GM21381 (cell line): Measurements from ENCODE around the gene PDE6A.

ENCODE experiments used
- ATAC-seq: cut with Tn5 transposase; IDR thresholded peaks from one replicate; pipeline ENCODE4 v1.9.1; 2021; ENCODE audit warnings: mild to moderate bottlenecking, moderate library complexity; ENCODE audit not compliant: unreplicated experiment

The PDE6A gene

DNA sequence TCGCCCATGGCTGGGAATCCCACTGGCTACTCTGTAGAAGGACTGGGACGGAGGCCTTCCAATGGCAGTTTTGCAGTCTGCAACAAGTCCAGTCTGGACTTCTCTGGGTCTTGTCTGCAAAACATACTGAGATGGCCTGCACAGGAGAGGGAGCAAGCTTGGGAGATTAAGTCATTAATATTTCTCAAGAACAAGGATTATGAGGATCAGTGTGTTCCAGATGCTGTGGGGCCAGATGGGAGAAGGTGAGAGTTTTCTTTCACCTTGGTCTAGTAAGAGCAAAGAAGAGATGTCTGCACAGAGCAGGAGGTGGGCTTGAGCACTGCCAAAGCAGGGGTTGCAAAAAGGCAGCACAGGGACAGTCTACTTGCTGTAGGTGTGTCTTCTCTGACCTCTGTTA is at the start of gene PDE6A:
PDE6A (minus strand) TSS at position 128 of the 400 bp plus-strand sequence; CDS start at position 8, 120 bp downstream.
- no peak for ATAC-seq

DNA sequence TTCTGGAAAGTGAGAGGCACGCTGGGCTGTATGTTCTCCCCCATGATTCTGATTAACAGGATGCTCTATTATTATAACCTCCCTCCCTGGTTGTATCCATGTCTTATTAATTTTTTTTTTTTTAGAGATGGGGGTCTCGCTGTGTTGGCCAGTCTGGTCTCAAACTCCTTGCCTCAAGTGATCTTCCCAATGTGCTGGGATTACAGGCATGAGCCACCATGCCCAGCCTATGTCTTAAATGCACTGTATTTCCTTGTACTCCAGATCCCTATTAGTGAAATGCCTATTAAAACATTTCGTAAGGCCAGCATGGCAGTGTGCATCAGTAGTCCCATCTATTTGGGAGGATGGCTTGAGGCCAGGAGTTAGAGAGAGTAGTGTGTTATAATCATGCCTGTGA is 48.9 kb upstream of the PDE6A start:
- no peak for ATAC-seq

DNA sequence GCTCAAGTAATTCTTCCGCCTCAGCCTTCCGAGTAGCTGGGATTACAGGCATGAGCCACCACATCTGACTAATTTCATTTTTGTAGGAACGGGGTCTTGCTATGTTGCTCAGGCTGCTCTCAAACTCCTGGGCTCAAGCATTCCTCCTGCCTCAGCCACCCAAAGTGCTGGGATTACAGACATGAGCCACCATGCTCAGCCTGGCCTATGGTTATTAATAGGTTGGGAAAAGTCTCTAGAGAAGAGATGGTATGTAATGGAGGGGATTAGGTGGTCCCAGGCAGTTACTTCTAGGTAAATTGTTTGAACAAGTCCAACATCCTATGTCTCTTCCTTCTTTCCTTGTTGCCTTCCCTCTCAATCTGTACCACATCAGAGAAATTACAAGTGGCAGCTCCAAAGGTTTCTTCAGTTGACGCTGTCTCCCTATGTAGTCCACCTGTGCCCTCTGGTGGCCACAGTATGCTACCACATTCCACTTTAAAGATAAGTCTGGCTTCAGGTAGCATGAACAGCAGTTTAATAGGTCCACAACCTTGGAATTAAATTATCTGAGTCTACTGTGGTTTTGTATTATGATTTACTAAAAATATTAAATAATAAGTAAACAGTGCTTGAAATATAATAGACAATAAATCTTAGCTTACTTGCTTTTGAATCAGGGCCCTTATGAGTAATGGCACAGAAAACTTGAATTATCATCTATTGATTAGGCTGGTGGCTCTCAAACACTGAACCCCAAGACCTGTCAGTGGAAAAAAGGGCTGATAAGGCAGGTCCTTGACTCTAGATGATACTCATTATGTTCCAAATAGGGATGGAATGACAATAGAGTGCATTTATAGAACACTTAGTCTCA is 46.2 kb upstream of the PDE6A start:
- ATAC-seq, result no peak

DNA sequence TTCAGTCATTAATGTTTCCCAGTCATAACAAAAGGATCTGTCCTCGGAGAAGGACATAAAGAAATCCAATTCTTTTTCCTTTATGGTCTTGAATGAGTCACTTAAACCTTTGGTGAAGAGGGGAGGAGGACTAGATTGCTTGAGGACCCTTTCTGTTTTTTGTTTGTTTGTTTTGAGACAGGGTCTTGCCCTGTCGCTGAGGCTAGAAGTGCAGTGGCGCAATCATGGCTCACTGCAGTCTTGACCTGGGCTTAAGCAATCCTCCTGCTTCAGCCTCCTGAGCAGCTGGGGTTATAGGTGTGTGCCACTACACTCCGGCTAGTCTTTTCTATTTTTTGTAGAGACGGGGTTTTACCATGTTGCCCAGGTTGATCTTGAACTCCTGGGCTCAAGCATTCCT is 43.5 kb upstream of the PDE6A start:
- ATAC-seq, result no peak

DNA sequence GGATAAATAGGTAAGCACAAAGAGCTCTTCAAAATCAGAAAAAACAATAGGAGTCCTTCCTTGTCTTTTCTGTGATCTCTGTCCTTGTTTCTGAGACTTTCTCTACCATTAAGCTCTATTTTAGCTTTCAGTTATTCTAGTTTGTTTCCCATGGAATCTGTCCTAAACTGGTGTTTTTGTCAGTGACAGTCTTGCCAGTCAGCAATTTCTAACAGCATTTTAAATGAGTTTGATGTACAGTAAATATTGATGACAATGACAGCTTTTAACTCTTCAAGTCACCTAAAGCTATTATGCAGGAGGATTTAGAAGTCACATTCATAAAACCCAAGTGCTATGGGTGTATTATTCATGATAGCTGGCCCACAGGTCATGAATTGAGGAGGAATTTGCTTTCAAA is 37.9 kb upstream of the PDE6A start:
- no peak for ATAC-seq

DNA sequence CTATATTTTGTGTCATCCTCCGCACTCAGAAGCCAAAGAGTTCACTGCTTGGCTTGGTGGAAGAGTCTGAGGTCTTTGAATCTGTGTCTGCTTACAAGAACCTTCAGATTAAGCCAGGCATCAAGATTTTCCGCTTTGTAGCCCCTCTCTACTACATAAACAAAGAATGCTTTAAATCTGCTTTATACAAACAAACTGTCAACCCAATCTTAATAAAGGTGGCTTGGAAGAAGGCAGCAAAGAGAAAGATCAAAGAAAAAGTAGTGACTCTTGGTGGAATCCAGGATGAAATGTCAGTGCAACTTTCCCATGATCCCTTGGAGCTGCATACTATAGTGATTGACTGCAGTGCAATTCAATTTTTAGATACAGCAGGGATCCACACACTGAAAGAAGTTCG is 36.6 kb upstream of the PDE6A start:
- ATAC-seq, result no peak

DNA sequence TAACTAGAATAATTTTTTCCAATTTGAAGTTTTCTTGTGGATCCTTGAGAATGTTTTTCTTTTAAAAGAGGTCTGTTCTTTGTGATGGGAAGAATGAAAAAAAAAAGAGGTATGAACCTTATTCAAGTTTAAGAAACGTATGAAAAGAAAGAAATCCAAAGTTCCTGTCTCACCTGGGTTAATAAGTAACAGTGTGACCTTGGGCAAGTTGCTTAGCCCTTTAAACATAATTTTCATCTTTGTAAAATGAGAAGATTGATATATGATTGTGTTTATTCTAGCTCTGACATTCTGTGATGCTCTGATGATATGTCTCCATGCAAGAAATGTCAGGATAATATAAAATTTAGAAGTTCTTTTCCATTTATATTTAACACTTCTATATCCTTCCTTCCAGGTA is 35.3 kb upstream of the PDE6A start:
- ATAC-seq, result no peak

DNA sequence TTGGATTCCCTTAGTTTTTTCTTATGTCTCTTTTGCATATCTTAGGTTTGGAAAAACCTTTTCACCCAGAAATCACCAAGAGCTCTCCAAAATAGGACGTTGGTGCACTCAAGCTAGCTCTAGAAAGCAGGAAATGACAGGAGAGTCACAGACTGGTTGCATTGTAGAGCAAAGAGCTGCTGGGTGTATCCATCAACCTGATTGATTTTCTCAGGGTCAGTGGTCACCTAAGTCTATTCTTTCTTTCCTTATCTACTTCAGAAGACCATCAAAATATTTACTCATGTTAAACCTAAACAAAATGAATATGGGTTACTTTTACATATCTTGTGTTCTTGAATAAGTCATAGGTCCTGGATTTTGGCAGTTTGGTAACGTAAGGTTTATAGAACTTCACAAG is 30.8 kb upstream of the PDE6A start:
- ATAC-seq, result no peak

DNA sequence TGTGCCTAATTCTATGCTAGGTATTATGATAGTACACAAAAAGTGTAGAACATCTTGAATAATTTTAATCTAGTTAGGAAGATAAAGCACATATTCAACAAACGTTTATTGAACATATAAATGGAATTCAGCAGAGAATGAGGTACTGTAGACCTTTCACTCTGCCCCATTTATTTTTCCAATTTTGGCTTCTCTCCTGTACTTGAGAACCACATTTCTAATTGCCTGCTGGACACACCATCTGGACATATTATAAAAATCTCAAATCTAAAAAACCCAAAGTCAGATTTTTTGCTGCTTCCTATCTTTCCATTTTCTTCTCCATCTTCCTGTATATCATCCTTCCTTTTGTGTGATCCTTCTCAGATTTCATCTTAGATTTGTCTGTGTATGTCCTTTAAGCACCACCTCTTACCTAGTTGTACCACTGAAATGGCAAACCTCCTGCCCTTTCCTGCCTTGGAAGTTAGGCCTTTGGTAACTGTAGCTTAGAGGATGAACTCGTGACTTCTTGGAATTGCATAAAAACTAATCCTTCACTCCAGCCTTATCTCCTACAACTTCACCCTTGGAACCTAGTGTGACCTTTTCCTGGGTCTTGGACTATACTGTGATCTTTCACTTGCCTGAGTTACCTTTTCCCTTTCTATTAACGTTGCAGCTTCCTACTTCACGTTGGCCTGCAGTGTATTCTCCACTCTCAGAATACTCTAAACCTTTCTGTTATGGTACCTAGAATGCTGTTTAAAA is 24.8 kb upstream of the PDE6A start:
- ATAC-seq, result no peak

DNA sequence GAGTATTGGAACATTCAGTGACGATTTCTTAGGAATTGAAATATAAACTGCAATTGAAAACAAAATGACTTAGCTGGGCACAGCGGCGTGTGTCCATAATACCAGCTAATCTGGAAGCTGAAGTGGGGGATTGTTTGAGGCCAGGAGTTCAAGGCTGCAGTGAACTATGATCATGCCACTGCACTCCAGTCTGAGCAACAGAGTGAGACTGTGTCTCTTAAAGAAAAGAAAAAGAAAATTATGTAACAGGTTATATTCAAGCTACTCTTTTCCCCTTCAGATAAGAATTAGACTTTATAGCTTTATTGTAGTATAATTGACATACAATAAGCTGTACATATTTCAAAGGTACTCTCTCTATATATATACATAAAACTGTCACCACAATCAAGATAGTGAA is 22.4 kb upstream of the PDE6A start:
- no peak for ATAC-seq

DNA sequence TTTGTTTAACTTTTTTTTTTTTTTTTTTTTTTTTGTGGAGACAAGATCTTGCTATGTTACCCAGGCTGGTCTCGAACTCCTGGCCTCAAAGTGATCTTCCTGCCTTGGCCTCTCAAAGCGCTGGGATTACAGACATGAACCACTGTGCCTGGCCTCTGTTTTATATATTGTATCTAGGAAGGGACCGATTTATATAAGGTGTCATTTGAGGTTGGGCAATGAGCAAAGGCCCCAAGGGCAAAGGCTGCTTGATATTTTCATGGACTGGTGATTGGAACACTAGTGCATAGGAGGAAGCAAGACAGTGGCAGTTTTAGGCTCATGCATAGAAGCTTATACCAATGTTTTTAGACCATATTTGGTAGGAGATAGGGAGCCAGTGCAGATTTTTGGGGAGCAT is 19.1 kb upstream of the PDE6A start:
- ATAC-seq, result no peak

DNA sequence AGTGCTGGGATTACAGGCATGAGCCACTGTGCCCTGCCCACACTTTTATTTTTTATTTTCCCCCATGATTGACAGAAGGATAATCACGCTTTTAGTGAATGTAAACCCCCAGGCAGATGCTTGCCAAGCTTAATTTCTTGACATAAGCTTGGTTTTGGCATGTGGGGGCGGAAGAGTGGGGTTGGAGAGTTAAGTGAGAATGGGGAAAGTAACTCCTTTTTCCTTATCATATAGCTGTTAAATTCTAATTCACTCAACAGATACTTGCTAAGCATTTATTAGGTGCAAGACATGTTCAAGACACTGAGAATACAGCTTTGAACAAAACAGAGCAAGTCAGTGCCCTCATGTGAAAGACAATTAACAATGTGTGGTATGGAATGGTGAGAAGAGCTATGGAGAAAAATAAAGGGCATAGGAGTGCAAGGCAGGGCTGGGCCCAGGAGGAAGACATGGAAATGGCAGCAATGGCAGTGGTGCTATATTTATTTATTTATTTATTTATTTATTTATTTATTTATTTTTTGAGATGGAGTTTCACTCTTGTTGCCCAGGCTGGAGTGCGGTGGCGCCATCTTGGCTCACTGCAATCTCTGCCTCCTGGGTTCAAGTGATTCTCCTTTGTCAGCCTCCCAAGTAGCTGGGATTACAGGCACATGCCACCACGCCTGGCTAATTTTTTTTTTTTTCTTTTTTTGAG is 18.2 kb upstream of the PDE6A start:
- no peak for ATAC-seq

DNA sequence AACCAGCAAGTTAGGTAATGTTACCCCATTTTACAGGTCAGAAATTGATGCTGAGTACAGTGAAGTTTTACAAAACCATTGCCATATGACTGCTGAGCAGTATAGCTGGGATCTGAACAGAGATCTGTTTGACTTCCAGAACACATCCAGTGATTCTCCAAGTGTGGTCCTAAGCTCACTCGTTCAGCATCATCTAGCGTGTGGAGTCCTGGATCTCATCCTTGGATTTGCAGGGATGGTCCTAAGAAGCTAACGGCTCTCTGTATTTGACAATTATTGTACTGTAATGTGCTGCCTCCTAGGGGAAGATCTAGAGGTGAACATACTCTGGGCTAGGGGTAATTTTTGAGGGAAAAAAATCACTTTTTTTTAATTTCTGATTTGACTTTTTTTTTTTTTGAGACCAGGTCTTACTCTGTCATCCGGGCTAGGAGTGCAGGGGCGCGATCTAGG is 17.4 kb upstream of the PDE6A start:
- ATAC-seq, result no peak

DNA sequence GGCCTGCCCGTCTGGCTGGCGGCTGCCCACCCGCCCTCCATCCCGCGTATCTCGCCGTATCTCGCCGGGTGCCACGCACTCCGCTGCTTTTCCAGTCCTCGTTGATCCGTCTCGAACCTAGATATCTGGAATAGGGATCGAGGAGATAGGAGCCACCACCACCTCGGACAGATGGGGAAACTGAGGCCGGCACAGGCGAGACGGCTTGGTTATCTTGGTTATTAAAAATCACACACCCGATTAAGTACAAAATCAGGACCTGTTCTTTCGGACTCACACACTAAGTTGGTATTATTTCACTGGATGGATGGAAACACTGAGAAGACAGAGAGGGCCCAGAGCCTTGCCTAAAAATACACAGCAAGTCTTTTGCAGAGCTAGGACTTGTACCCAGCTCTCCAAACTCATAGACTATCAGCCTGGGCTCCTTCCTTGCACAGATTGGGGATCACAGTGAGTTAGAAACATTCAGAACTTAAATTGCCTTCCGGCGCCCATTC is 16.6 kb upstream of the PDE6A start:
- ATAC-seq, result no peak

DNA sequence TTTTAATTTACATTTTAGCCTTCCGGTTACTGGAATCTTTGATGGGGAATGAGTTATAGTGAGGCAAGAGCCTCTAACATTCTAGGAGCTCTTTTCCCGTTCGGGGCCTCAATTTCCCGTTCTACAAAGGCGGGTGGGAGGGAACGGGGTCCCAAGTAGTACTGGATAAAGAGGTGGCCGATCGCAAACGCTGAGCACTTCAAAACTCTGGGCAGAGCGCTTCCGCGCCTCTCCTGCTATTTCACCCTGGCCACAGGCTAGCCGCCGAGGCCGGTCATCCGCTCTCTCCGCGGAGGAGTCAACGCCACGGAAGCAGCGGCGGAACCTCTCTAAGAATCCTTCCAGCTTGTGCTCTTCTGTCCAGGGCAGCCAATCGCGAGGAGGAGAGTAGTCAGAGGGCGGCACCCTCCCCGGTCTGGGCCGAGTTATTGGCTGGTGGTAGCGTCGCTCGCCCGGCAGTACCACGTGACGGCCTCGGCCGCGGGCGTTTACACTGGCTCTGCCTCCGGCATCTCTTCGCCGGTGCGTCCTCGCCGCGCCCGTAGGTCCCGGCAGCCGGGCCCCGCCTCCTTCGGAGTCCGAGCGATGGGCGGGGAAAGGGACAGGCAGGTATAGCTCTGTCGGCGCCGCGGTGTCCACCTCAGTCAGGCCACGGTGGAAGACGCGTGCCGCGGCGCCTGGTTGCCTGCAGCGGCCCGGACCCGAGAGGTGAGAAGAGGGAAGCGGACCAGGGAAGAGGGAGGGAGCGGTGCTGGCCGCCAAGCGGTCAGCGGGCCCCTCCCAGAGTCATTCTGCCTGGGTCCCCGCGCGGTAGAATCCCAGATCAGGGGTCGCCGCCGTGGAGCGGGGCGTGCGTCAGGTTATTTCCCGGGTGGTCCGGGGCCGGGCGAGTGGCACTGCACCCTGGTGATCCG is 15.9 kb upstream of the PDE6A start, which contains the start of gene SLC26A2:
SLC26A2 (plus strand) TSS at position 487 of the 914 bp plus-strand sequence. CDS start 16,895 bp downstream, outside the sequence.
- peak; percentile 99 for ATAC-seq

DNA sequence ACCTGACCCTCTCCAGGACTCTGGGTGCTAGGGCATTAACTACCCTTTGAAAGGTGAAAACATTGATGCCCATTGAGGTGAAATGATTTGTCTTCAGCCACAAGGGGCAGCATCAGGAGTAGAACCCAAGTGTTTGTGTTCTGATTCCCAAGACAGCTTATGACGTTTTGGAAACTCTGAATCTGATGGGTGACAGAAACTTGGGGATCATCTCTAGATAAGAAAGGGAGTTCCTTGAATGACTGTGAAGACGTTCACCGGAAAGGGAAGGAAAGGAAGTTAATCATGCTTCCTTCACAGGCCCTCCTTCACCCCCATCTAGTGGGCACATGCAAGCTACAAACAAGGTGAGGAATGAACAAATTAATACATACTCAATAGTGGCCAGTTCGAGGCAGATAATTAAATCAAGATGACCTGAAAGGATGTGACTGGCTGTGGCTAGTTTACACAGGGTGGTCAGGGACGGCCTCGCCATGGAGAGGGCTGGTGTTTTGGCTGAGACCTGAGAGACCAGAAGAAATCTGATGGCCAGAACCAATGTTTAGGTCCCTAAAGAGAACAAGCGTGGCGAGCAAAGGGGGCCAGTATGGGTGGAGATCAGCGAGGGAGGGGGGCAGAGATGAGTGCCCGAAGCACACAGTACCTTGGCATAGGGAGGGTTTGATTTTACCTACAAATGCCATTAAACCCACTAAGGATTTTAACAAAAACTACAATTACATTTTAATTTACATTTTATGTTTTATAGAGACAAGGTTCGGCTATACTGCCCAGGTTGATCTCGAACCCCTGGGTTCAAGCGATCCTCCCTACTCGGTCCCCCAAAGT is 15.0 kb upstream of the PDE6A start:
- ATAC-seq, result no peak

DNA sequence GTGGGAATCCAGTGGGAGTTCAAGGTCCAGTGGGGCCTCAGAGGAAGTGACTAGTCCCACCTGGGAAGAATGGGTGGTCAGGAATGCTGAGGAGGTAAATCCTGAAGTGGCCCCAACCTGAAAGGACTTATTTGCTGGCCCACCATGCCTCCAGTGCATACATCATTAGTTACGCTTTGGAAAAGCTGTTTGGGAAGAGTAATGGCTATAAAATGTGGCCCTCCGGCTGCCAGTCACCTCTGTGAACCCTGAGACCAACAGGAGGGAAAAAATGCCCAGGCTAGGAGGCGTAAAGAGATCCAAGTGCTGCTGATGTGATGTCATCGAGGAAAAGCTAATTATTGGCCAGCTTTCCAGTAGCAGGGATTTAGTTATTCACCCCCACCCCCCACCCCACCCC is 13.3 kb upstream of the PDE6A start:
- ATAC-seq, result no peak

DNA sequence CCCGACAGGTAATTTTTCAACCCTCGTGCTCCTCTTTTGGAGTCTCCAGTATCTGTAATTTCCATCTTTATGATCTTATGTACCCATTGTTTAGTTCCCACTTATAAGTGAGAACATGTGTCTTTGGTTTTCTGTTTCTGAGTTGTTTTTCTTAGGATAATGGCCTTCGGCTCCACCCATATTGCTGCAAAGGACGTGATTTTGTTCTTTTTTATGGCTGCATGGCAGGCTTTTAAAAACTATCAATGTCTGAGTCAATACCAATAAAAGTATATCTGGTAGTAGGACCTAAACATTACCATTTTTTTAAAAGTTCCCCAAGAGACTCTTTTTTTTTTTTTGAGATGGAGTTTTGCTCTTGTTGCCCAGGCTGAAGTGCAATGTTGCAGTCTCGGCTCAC is 12.1 kb upstream of the PDE6A start:
- ATAC-seq, result no peak

DNA sequence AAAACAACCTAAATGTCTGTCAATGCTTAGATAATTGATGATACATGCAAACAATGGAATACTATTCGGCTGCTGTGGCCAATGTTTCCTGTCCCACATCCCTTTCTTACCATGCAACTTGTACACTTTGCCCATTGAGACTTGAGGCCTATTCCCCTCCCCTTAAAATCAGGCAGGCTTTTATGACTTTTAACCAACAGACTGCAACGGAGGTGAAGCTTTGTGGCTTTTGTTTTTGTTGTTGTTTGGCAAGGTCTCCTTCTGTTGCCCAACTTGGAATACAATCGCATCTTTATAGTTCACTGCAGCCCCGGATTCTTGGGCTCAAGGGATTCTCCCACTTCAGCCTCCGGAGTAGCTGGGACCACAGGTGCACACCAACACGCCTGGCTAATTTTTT is 10.2 kb upstream of the PDE6A start:
- ATAC-seq, result no peak
